Measurements from ENCODE around the gene SPOCK2. TPM values are rescaled to one million over a fixed set of nuclear protein-coding genes. Genes with fewer than 3 reads are reported as not detected.

Gene SPOCK2
- total and polyA plus RNA-seq, 2 of the 13 experiments (the other 11 are each of a cell fraction or from before 2014, with no cell fraction given): 8.6 to 30.6 TPM

DNA sequence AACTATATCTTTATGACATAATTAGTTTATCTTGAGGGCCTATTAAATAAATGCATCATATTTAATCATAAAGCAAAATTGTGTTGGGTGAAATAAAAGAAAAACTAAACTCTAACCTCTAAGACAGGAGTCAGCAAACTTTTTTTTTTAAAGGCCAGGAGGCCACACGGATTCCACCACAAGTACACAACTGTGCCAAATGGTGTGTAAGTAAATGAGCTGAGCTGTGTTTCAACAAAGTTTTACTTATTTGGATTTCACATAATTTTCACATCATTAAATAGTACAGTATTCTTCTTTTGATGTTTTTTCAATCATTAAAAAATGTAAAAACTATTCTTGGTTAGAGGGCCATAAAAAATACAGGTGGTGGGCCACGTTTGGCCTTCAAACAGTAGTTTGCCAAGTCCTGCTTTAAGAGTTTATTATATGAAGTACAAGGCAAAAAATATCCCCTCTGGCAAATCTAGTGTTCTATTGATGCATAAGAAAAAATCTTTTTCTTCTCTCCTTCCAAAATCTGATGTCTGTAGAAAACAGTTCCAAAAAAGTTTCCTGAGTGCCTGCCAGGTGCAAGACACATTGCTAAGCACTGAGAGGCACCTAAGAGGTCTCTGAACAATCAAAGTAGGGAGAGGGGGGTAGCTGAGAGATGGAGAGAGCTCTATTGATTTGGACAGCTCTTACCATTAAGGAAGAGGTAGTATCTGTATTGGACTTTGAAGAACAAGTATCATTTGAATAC is 26.5 kb upstream of the SPOCK2 start:
- Histone ChIP-seq H3K9ac (ENCODE audit: insufficient read depth, low read depth, low read length) (no peak overlapping the region), H2AFZ (ENCODE audit: low read length) (no peak overlapping the region), H3K27me3 (ENCODE audit: control insufficient read depth in 1 of 2, insufficient read depth in 2 of 2, low read length in 2 of 2) (no peaks in the 10 kb centered on the region), H3K27ac (ENCODE audit: extremely low read length, insufficient read depth, low read length) (no peak overlapping the region), H4K20me1 (ENCODE audit: insufficient read depth, low read length) (no peaks in the 10 kb centered on the region), H3K36me3 (replicated peaks in 1 of 2; ENCODE audit: control insufficient read depth in 1 of 2, insufficient read depth in 2 of 2, low read length in 2 of 2) (peaks cover 0 to 2% of the 10 kb centered on the region in 2 experiments; a peak in 1 of 5 replicates), H3K4me3 (replicated peaks in 1 of 3; ENCODE audit: insufficient read depth in 1 of 3, low read depth in 2 of 3, low read length in 3 of 3) (no peak overlapping the region), H3K9me3 (ENCODE audit: low read length) (no peaks in the 10 kb centered on the region), H3K4me2 (ENCODE audit: low read depth, low read length) (no peak overlapping the region), H3K79me2 (ENCODE audit: insufficient read depth, low read length) (no peaks in the 10 kb centered on the region), H3K4me1 (ENCODE audit: insufficient read depth, low read length) (peaks cover 6% of the 10 kb centered on the region)
- no peak for ATAC-seq
- intact Hi-C loops (cut with micrococcal nuclease; ENCODE audit: unreplicated experiment) (no loop called here), in situ Hi-C loops (cut with HindIII; ENCODE audit: extremely low pct_ligation_motif_present, low pct_unique_long_range_greater_than_20kb) (no loop called here)
- TF ChIP-seq, protein P1, sequence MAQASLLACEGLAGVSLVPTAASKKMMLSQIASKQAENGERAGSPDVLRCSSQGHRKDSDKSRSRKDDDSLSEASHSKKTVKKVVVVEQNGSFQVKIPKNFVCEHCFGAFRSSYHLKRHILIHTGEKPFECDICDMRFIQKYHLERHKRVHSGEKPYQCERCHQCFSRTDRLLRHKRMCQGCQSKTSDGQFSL (CRISPR knock-in tag; IDR thresholded peaks at IDR 0.05): no peak
- TF ChIP-seq ATRX (CRISPR knock-in tag; IDR thresholded peaks at IDR 0.05; ENCODE audit: borderline replicate concordance): no peak
- no peak for TF ChIP-seq ZFP90 (CRISPR knock-in tag; IDR thresholded peaks at IDR 0.05; ENCODE audit: borderline replicate concordance)
- TF ChIP-seq, protein P2, sequence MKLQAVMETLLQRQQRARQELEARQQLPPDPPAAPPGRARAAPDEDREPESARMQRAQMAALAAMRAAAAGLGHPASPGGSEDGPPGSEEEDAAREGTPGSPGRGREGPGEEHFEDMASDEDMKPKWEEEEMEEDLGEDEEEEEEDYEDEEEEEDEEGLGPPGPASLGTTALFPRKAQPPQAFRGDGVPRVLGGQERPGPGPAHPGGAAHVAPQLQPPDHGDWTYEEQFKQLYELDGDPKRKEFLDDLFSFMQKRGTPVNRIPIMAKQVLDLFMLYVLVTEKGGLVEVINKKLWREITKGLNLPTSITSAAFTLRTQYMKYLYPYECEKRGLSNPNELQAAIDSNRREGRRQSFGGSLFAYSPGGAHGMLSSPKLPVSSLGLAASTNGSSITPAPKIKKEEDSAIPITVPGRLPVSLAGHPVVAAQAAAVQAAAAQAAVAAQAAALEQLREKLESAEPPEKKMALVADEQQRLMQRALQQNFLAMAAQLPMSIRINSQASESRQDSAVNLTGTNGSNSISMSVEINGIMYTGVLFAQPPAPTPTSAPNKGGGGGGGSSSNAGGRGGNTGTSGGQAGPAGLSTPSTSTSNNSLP (IDR thresholded peaks at IDR 0.05; ENCODE audit: low read depth, low read length): no peak
- no peak for TF ChIP-seq TOE1 (CRISPR knock-in tag; IDR thresholded peaks at IDR 0.05)
- TF ChIP-seq XBP1 (CRISPR knock-in tag; IDR thresholded peaks at IDR 0.05): no peak
- no peak for TF ChIP-seq ASH2L (IDR thresholded peaks at IDR 0.05; ENCODE audit: insufficient read length, low read depth, low read length)
- TF ChIP-seq AKAP8 (CRISPR knock-in tag; IDR thresholded peaks at IDR 0.05): no peak
- TF ChIP-seq, protein P3, sequence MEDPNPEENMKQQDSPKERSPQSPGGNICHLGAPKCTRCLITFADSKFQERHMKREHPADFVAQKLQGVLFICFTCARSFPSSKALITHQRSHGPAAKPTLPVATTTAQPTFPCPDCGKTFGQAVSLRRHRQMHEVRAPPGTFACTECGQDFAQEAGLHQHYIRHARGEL (CRISPR knock-in tag; IDR thresholded peaks at IDR 0.05): no peak
- TF ChIP-seq, protein P4, sequence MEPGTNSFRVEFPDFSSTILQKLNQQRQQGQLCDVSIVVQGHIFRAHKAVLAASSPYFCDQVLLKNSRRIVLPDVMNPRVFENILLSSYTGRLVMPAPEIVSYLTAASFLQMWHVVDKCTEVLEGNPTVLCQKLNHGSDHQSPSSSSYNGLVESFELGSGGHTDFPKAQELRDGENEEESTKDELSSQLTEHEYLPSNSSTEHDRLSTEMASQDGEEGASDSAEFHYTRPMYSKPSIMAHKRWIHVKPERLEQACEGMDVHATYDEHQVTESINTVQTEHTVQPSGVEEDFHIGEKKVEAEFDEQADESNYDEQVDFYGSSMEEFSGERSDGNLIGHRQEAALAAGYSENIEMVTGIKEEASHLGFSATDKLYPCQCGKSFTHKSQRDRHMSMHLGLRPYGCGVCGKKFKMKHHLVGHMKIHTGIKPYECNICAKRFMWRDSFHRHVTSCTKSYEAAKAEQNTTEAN (CRISPR knock-in tag; conservative IDR thresholded peaks at IDR 0.05): no peak
- no peak for TF ChIP-seq NFIC (IDR thresholded peaks at IDR 0.05; ENCODE audit: low read length)
- no peak for TF ChIP-seq ZNF629 (CRISPR knock-in tag; conservative IDR thresholded peaks at IDR 0.05)
- ChIA-PET POLR2A (no interaction called here), CTCF (ENCODE audit: low intra/inter-chr PET ratio, low total read pairs) (no interaction called here)
- no peak for DNase-seq (ENCODE audit: low spot score)
- 96% methylated on average over 2 of the region's 2 CpGs for WGBS (ENCODE audit: low lambda C conversion rate)
- FAIRE-seq: no peak
- no TSS peak for BruUV-seq (replicated peaks)

Measured in HepG2 (cell line).